ENCODE results near the gene ARFGAP1.

DNA sequence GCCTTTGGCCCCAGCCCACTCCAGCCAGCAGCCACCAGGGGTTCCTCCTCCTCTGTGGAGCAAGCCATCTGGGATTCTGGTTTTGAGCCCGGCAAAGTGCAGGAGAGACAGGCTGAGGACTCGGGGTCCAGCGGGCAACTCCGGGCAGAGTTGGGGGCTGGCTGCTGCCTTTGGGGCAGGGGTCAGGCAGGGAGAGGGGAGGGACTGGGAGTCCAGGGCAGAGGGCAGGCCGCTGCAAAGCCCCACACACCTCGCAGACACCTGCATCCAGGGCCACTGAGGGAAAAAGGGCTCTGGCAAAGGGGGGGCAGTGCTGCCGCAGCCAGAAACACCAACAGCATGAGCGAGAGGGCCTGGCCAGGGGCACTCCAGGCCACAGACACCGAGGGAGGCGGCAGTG is 28.1 kb upstream of the ARFGAP1 start:
- TF ChIP-seq, protein P1, sequence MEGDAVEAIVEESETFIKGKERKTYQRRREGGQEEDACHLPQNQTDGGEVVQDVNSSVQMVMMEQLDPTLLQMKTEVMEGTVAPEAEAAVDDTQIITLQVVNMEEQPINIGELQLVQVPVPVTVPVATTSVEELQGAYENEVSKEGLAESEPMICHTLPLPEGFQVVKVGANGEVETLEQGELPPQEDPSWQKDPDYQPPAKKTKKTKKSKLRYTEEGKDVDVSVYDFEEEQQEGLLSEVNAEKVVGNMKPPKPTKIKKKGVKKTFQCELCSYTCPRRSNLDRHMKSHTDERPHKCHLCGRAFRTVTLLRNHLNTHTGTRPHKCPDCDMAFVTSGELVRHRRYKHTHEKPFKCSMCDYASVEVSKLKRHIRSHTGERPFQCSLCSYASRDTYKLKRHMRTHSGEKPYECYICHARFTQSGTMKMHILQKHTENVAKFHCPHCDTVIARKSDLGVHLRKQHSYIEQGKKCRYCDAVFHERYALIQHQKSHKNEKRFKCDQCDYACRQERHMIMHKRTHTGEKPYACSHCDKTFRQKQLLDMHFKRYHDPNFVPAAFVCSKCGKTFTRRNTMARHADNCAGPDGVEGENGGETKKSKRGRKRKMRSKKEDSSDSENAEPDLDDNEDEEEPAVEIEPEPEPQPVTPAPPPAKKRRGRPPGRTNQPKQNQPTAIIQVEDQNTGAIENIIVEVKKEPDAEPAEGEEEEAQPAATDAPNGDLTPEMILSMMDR (conservative IDR thresholded peaks at IDR 0.05; ENCODE audit: low read length), result no peak
- TF ChIP-seq EZH2phosphoT487 (IDR thresholded peaks at IDR 0.05; ENCODE audit: borderline replicate concordance), result no peak
